ENCODE results near the gene WWOX. TPM values are rescaled to one million over a fixed set of nuclear protein-coding genes. Genes with fewer than 3 reads are reported as not detected.
A peak's percentile ranks its signal among the peaks of the same experiment; 100 is the strongest.

Gene WWOX
- total RNA-seq, 4 donors from 2014 or later, result 135 to 209 (median 159) TPM

DNA sequence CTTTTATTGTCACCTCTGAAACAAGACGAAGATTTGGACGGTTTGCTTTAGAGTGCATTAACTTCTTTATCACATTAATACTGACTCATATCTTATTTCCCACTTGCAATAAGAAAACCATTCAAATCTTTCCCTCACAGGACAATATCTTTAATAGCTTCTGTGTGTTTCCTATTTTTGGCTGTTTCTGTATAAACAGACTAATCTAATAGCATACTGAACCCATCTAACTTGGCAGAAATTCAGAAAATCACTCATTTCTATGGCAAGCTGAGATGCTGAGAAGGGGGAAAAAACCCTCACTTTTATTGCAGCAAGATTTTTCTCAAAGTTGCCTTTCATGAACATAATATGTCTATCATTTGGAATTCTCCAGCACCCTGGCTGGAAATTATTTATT lies 524.9 kb downstream of the WWOX start:
- intact Hi-C loops (cut with DNase I), result no loop called here
- WGBS, 2 donors, result 68 to 73% methylated on average over 2 of the region's 2 CpGs

GRCh38 chr16:78628461-78629045 lies 529.1 kb downstream of the WWOX start:
- Histone ChIP-seq H3K27me3 (no peaks in the 10 kb centered on the region), H3K9me3 (no peaks in the 10 kb centered on the region), H3K4me3 (replicated peaks in 1 of 3) (no peak overlapping the region), H3K27ac (peak overlapping the region in 2 of 3 donors; percentile 44 to 57), H3K36me3 (no peaks in the 10 kb centered on the region), H3K4me1 (peaks cover 18 to 21% of the 10 kb centered on the region in 2 donors)
- 43 to 48% methylated on average over 8 of the region's 8 CpGs for WGBS, 2 donors
- intact Hi-C loops (cut with DNase I), result no loop called here
- no peak for DNase-seq
- TF ChIP-seq CTCF (IDR thresholded peaks at IDR 0.05), result no peak
- no peak for TF ChIP-seq POLR2A (IDR thresholded peaks at IDR 0.05)

More for the DNA sequence above, 524.9 kb downstream of the WWOX start:
- Histone ChIP-seq H3K36me3 (no peaks in the 10 kb centered on the region), H3K4me1 (peaks cover 17% of the 10 kb centered on the region in 2 donors), H3K27me3 (no peaks in the 10 kb centered on the region), H3K9me3 (no peaks in the 10 kb centered on the region), H3K4me3 (replicated peaks in 1 of 3) (no peak overlapping the region), H3K27ac (no peak overlapping the region)
- no peak for TF ChIP-seq POLR2A (IDR thresholded peaks at IDR 0.05)
- TF ChIP-seq CTCF (IDR thresholded peaks at IDR 0.05), result no peak
- no peak for DNase-seq

DNA sequence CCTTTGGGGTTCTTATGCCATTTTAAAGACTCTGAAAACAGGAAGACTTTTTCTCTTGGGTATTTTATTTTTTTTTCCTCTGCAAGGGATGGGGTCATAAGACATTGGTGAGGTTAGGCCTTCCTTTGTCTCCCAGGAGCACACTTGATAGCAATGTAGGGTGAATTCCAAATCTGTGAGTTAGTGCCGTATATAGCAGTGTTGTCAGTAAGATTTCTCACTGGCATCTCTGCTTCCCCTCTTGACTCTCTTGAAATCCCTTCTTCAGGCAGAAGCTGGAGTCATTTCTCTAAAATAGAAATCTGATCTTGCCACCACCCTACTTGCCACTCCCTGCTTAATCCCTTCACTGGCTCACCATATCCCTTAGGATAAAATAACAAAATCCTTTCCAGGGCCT lies 529.7 kb downstream of the WWOX start:
- intact Hi-C loops (cut with DNase I), result no loop called here
- Histone ChIP-seq H3K4me1 (peaks cover 18 to 21% of the 10 kb centered on the region in 2 donors), H3K27ac (peak overlapping the region in 1 of 3 donors; percentile 44), H3K36me3 (no peaks in the 10 kb centered on the region), H3K9me3 (no peaks in the 10 kb centered on the region), H3K27me3 (no peaks in the 10 kb centered on the region), H3K4me3 (replicated peaks in 1 of 3) (no peak overlapping the region)
- TF ChIP-seq POLR2A (IDR thresholded peaks at IDR 0.05), result no peak
- TF ChIP-seq CTCF (IDR thresholded peaks at IDR 0.05), result no peak
- 0 to 60% methylated on average over 1 of the region's 1 CpG for WGBS, 2 donors
- no peak for DNase-seq

DNA sequence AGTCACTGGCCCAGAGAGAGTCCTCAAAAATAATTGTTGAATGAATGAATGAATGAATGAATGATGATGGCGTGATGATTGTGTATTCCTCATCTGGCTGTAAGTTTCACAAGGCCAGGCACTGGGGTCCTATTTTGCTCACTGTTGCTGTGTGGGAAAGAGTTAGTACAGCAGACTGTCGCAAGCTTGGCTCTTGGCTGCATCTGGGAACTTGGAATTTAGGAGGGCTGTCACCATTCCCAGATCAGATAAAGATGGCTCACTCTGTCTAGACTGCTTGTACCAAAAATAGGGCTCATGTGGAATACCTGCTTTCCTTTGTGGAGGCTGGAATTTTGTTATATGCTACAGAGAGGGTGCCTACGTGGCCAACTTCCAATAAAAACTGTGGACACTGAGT lies 530.6 kb downstream of the WWOX start:
- intact Hi-C loops (cut with DNase I), result no loop called here

More for the DNA sequence above, 530.6 kb downstream of the WWOX start:
- 93 to 94% methylated on average over 3 of the region's 3 CpGs for WGBS, 2 donors
- no peak for DNase-seq
- no peaks in the 10 kb centered on the region for H3K9me3 ChIP-seq
- H3K36me3 ChIP-seq, result no peaks in the 10 kb centered on the region
- no peak overlapping the region for H3K4me3 ChIP-seq (replicated peaks in 1 of 3)
- no peak overlapping the region for H3K27ac ChIP-seq
- TF ChIP-seq POLR2A (IDR thresholded peaks at IDR 0.05), result no peak
- no peak for TF ChIP-seq CTCF (IDR thresholded peaks at IDR 0.05)
- peaks cover 18 to 21% of the 10 kb centered on the region in 2 donors for H3K4me1 ChIP-seq
- no peaks in the 10 kb centered on the region for H3K27me3 ChIP-seq

Measured in thyroid gland (tissue), 4 donors.